HCT116 (cell line): ENCODE results near the gene FLRT1. TPM values are rescaled to one million over a fixed set of nuclear protein-coding genes. Genes with fewer than 3 reads are reported as not detected.

ENCODE experiments used
- ATAC-seq: fragments of 200-7000 bp; cut with Tn5 transposase; 2 replicates; pipeline ENCODE4 v1.9.1; 2020; ENCODE audit warnings: mild to moderate bottlenecking, moderate library complexity
- BruUV-seq: library from RNA; stranded (reverse); fragments of 400-500 nt; replicated peaks from 2 replicates; lab custom pipeline; 2021; lab: Mats Ljungman, UMichigan
- CTCF ChIA-PET: fragments of 300-600 bp; sonication (Branson Sonifier 250); formaldehyde crosslinking; loops from one replicate; lab custom pipeline; 2021; ENCODE audit warnings: antibody characterized with exemption; lab: Charles Lee
- POLR2A ChIA-PET: fragments of 300-600, 350-600 bp; sonication (Branson Sonifier 250); formaldehyde crosslinking; loops from one replicate; lab custom pipeline; 2021; ENCODE audit warnings: antibody characterized with exemption; lab: Charles Lee
- RAD21 ChIA-PET, 2 experiments: fragments of 300-600 bp; sonication (Branson Sonifier 250); formaldehyde crosslinking; loops; one replicate each; lab custom pipeline; 2023; ENCODE audit warnings: low total read pairs in 2 of 2; ENCODE audit not compliant: uncharacterized antibody in 2 of 2, unreplicated experiment in 2 of 2, low non-redundant PET in 1 of 2; lab: Charles Lee
- DNase-seq: peaks from one replicate; pipeline ENCODE4 v3.0.0-alpha.2; 2010; ENCODE audit warnings: low read depth, low spot score
- H2AFZ ChIP-seq: fragments of 200-600 bp; shearing (Covaris generic), sonication (generic); 2 replicates; pipeline ENCODE4 v1.6.1; 2017; ENCODE audit warnings: low read depth, mixed run types, mixed read lengths, antibody characterized with exemption, low read length; ENCODE audit not compliant: poor library complexity, severe bottlenecking
- H3K27ac ChIP-seq: 2 replicates; pipeline ENCODE4 v1.5.1; 2012; ENCODE audit warnings: low read depth, low read length
- H3K27me3 ChIP-seq: fragments of 200-600 bp; sonication (generic); 2 replicates; pipeline ENCODE4 v1.6.1; 2016; ENCODE audit warnings: mixed run types, low read length, mixed read lengths; ENCODE audit not compliant: insufficient read depth
- H3K36me3 ChIP-seq, 2 experiments: fragments of 200-500 bp in 1 of 2; fragments of 200-600 bp in 1 of 2; sonication (Bioruptor generic) in 1 of 2; sonication (generic) in 1 of 2; 2 replicates each; pipeline versions ENCODE4 v1.5.1 to v1.6.1; 2014 to 2016; ENCODE audit warnings: low read length in 2 of 2, inconsistent platforms in 1 of 2, mixed read lengths in 1 of 2, mixed run types in 1 of 2; ENCODE audit not compliant: insufficient read depth in 2 of 2, control insufficient read depth in 1 of 2
- H3K4me1 ChIP-seq, 2 experiments: fragments of 200-600 bp in 1 of 2; sonication (generic) in 1 of 2; 2 replicates each; pipeline versions ENCODE4 v1.5.1 to v1.6.1; 2012 to 2017; ENCODE audit warnings: low read length in 2 of 2, inconsistent platforms in 1 of 2, mild to moderate bottlenecking in 1 of 2, mixed read lengths in 1 of 2, mixed run types in 1 of 2, moderate library complexity in 1 of 2; ENCODE audit not compliant: insufficient read depth in 2 of 2, control insufficient read depth in 1 of 2
- H3K4me2 ChIP-seq: fragments of 200-600 bp; sonication (generic); 2 replicates; pipeline ENCODE4 v1.6.1; 2017; ENCODE audit warnings: mixed run types, low read length, mixed read lengths
- H3K4me3 ChIP-seq, 2 experiments: fragments of 200-600 bp in 1 of 2; sonication (generic) in 1 of 2; replicated peaks in 1 of 2; 2 replicates each; pipeline ENCODE4 v1.5.1; 2011 to 2016; ENCODE audit warnings: low read length in 2 of 2, control low read depth in 1 of 2, low read depth in 1 of 2, mild to moderate bottlenecking in 1 of 2, mixed read lengths in 1 of 2, mixed run types in 1 of 2
- H3K79me2 ChIP-seq: fragments of 200-600 bp; sonication (generic); 2 replicates; pipeline ENCODE4 v1.6.1; 2017; ENCODE audit warnings: mild to moderate bottlenecking, mixed run types, low read length, moderate library complexity, mixed read lengths; ENCODE audit not compliant: insufficient read depth
- H3K9ac ChIP-seq: fragments of 200-600 bp; sonication (generic); 2 replicates; pipeline ENCODE4 v1.6.1; 2016; ENCODE audit warnings: low read length, mixed read lengths
- H3K9me2 ChIP-seq: fragments of 200-600 bp; sonication (generic), shearing (Covaris generic); 2 replicates; pipeline ENCODE4 v1.6.1; 2017; ENCODE audit warnings: mixed run types, mild to moderate bottlenecking, moderate library complexity; ENCODE audit not compliant: insufficient read depth
- H3K9me3 ChIP-seq, 2 experiments: fragments of 200-500 bp in 1 of 2; fragments of 200-600 bp in 1 of 2; sonication (Bioruptor generic) in 1 of 2; sonication (generic) in 1 of 2; 2 replicates each; pipeline ENCODE4 v1.6.1; 2014 to 2017; ENCODE audit warnings: low read length in 2 of 2, mixed read lengths in 2 of 2, inconsistent platforms in 1 of 2, low read depth in 1 of 2, mild to moderate bottlenecking in 1 of 2, mixed run types in 1 of 2, moderate library complexity in 1 of 2; ENCODE audit not compliant: control insufficient read depth in 1 of 2, insufficient read depth in 1 of 2
- H4K20me1 ChIP-seq: fragments of 200-600 bp; sonication (generic), shearing (Covaris generic); 2 replicates; pipeline ENCODE4 v1.6.1; 2017; ENCODE audit warnings: mixed run types, mild to moderate bottlenecking, moderate library complexity; ENCODE audit not compliant: insufficient read depth
- ELF1 ChIP-seq: IDR thresholded peaks from 2 replicates; pipeline ENCODE4 v1.6.1; 2012; ENCODE audit warnings: low read depth, borderline replicate concordance
- EZH2 ChIP-seq: fragments of 200-600 bp; sonication (generic); IDR thresholded peaks from 2 replicates; pipeline ENCODE4 v1.6.1; 2017; ENCODE audit warnings: antibody characterized with exemption, mixed run types
- FOSL1 ChIP-seq: IDR thresholded peaks from 2 replicates; pipeline ENCODE4 v1.6.1; 2012; ENCODE audit warnings: low read depth
- POLR2A ChIP-seq: IDR thresholded peaks from 2 replicates; pipeline ENCODE4 v1.7.0; 2011; ENCODE audit warnings: borderline replicate concordance; ENCODE audit not compliant: insufficient read depth, insufficient read length; ENCODE audit errors: extremely low read depth
- POLR2AphosphoS5 ChIP-seq: IDR thresholded peaks from 2 replicates; pipeline ENCODE4 v1.6.1; 2011; ENCODE audit warnings: mild to moderate bottlenecking, low read depth, low read length, moderate library complexity
- RAD21 ChIP-seq: IDR thresholded peaks from 2 replicates; pipeline ENCODE4 v1.6.1; 2012; ENCODE audit warnings: low read depth, mild to moderate bottlenecking
- SIN3A ChIP-seq: IDR thresholded peaks from 2 replicates; pipeline ENCODE4 v1.6.1; 2012; ENCODE audit warnings: low read depth
- TCF7L2 ChIP-seq: IDR thresholded peaks from 2 replicates; pipeline ENCODE4 v1.7.0; 2011; ENCODE audit warnings: borderline replicate concordance, inconsistent platforms; ENCODE audit not compliant: insufficient read depth, insufficient read length; ENCODE audit errors: extremely low read depth
- ZFX ChIP-seq: fragments of 450-650 bp; IDR thresholded peaks from 2 replicates; pipeline ENCODE4 v1.6.1; 2017
- ZNF274 ChIP-seq: fragments of 200-500 bp; sonication (Bioruptor generic); IDR thresholded peaks from 2 replicates; pipeline ENCODE4 v1.6.1; 2014; ENCODE audit warnings: mild to moderate bottlenecking, low read depth, low read length, inconsistent platforms
- intact Hi-C: fragments of 100-400 bp; cut with micrococcal nuclease; formaldehyde crosslinking; loops from 2 replicates; pipeline ENCODE4 v1.10.0; 2022
- total RNA-seq: library from RNA; stranded (reverse); gene quantifications from one replicate; pipeline ENCODE4 v1.2.1, GENCODE V29; 2021; ENCODE audit not compliant: unreplicated experiment
- TF ChIP-seq, protein P1 (sequence below): IDR thresholded peaks from 2 replicates; pipeline ENCODE4 v1.6.1; 2012
- TF ChIP-seq, protein P2 (sequence below): IDR thresholded peaks from 2 replicates; pipeline ENCODE4 v1.6.1; 2011; ENCODE audit warnings: mild to moderate bottlenecking, low read length, moderate library complexity; ENCODE audit not compliant: insufficient replicate concordance; ENCODE audit errors: extremely low read depth
- TF ChIP-seq, protein P3 (sequence below): IDR thresholded peaks from 2 replicates; pipeline ENCODE4 v1.6.1; 2012

The FLRT1 gene
- total RNA-seq, 1 experiment from 2014 or later, result 0.15 TPM

DNA sequence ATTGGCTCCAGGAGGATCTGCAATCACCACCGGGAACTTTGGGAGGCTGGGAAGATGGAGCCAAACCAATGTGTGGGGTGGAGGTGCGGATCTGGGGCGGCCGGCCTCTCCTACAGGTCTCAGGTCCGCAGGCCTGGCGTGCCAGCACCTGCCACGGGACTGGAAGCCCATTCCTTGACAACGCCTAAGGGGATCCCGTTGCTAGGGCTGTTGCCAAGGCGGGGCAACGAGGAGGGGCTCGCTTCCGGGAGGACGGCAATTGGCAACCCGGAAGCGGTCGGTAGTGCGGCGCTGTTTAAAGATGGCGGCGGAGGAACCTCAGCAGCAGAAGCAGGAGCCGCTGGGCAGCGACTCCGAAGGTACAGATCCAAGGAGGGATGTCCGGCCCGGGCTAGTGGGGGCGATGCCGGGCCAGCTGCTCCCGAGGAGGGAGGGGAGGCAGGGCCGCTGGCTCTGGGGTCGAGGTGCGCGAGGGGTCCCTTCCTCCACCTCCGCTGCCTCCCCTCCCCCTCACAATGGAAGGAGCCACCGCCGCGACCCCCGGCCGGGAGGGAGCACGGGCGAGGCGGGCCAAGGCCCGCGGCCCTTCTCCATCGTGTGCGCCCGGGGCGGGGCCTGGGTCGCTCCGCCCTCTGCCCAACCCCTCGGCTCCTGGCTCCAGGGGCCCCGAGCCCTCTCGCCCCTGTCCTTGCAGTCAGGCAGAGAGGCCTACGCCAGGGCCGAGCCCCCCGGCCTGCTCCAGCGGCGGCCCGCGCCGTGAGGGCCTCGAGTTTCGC, 49.4 kb upstream of the FLRT1 start, which contains the start of gene OTUB1 (continued):
- TF ChIP-seq POLR2AphosphoS5 (peak; percentile 89), ELF1 (peak; percentile 87; the same call in 1 of the 2 replicates), SIN3A (peak; percentile 57; the same call in 1 of the 2 replicates), ZFX (peak; percentile 83; the same call in 1 of the 2 replicates)
- TF ChIP-seq, all 23 proteins: peak for 7

DNA sequence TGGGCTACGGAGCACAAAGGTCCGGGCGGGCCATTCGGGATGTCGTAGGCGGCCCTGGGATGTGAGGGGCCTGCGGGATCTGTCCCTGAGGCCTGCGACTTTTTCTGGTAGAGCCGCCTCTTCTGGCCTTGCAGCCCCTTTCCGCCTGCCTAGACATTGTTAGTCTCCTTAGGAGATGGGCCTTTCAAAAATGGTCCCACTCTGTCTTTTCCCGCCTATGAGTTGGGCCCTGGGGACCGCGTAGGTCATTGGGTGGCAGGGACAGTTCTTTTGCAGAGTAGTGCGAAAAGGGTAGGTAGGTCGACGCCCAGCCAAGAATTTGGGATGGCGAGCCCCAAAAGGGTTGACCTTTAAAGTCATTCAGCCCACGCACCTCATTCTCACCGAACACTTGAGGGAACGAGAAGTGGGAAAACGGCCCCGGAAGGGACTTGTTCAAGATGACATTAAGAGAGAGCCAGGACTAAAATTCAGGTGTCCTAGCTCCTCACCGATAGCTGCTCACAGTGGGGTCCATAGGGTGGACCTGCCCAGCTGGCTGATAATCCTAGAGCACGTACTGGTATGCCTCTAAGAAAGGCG, 48.7 kb upstream of the FLRT1 start:
- Histone ChIP-seq H3K4me1 (peaks cover 7 to 28% of the 10 kb centered on the region in 2 experiments), H3K9me3 (no peaks in the 10 kb centered on the region), H3K27ac (peak overlapping the region; percentile 86), H3K4me3 (peak overlapping the region; percentile 76 to 86), H3K9me2 (no peaks in the 10 kb centered on the region), H2AFZ (no peak overlapping the region), H3K79me2 (peaks cover 46% of the 10 kb centered on the region), H3K9ac (peak overlapping the region; percentile 85), H3K27me3 (no peaks in the 10 kb centered on the region), H3K36me3 (peaks cover 8 to 28% of the 10 kb centered on the region in 2 experiments), H4K20me1 (no peaks in the 10 kb centered on the region), H3K4me2 (peak overlapping the region; percentile 86)
- ChIA-PET CTCF (no interaction called here), POLR2A (no interaction called here), RAD21 (no interaction called here)
- TF ChIP-seq ZFX, result peak; percentile 56; the same call in 1 of the 2 replicates
- TF ChIP-seq POLR2A, result no peak
- intact Hi-C loops, result loop anchor here (1.0 kb wide), 1 partner anchor 49 kb away; no protein-coding TSS in a partner anchor
- DNase-seq (no peak), ATAC-seq (peak; percentile 36; the same call in 1 of the 2 replicates)
- TSS peak; percentile 77 for BruUV-seq

DNA sequence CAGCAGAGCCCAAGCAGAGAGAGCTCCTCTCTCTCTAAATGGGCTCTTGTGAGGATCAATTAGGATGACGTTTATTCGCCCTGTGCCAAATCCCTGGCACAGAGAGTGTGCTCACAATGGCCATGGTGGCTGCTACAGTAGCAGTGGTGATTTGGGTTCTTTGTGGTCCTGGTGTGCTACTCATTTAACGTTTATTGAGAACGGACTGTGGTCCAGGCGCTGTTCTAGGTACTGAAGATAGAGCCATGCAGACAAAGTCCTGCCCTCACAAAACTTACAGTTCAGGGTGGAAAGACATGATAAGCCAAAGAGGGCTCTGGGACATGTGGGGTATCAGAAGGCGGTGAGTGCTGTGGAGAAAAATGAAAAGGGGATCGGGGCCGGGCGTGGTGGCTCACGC, 44.2 kb upstream of the FLRT1 start:
- H3K27me3 ChIP-seq, result no peaks in the 10 kb centered on the region
- POLR2A ChIA-PET, result no interaction called here
- no peak overlapping the region for H3K9ac ChIP-seq
- no peaks in the 10 kb centered on the region for H3K9me3 ChIP-seq
- H3K4me3 ChIP-seq, result no peak overlapping the region
- H3K4me2 ChIP-seq, result no peak overlapping the region
- no peak overlapping the region for H2AFZ ChIP-seq
- no peak overlapping the region for H3K27ac ChIP-seq
- peaks cover 3 to 18% of the 10 kb centered on the region in 2 experiments; a peak in 3 of 4 replicates for H3K4me1 ChIP-seq
- ATAC-seq (no peak), DNase-seq (no peak)
- no peaks in the 10 kb centered on the region for H3K9me2 ChIP-seq
- no TSS peak for BruUV-seq
- CTCF ChIA-PET, result no interaction called here
- peaks cover 8 to 39% of the 10 kb centered on the region in 2 experiments for H3K36me3 ChIP-seq
- RAD21 ChIA-PET, result no interaction called here
- intact Hi-C loops, result no loop called here
- no peaks in the 10 kb centered on the region for H4K20me1 ChIP-seq
- peaks cover 44% of the 10 kb centered on the region for H3K79me2 ChIP-seq
- TF ChIP-seq EZH2 (no peak), ZNF274 (no peak), FOSL1 (no peak), POLR2AphosphoS5 (no peak), TCF7L2 (no peak), RAD21 (no peak)
- TF ChIP-seq, protein P1, sequence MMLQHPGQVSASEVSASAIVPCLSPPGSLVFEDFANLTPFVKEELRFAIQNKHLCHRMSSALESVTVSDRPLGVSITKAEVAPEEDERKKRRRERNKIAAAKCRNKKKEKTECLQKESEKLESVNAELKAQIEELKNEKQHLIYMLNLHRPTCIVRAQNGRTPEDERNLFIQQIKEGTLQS, result no peak
- TF ChIP-seq, protein P2, sequence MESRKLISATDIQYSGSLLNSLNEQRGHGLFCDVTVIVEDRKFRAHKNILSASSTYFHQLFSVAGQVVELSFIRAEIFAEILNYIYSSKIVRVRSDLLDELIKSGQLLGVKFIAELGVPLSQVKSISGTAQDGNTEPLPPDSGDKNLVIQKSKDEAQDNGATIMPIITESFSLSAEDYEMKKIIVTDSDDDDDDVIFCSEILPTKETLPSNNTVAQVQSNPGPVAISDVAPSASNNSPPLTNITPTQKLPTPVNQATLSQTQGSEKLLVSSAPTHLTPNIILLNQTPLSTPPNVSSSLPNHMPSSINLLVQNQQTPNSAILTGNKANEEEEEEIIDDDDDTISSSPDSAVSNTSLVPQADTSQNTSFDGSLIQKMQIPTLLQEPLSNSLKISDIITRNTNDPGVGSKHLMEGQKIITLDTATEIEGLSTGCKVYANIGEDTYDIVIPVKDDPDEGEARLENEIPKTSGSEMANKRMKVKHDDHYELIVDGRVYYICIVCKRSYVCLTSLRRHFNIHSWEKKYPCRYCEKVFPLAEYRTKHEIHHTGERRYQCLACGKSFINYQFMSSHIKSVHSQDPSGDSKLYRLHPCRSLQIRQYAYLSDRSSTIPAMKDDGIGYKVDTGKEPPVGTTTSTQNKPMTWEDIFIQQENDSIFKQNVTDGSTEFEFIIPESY, result no peak
- TF ChIP-seq, protein P3, sequence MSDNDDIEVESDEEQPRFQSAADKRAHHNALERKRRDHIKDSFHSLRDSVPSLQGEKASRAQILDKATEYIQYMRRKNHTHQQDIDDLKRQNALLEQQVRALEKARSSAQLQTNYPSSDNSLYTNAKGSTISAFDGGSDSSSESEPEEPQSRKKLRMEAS, result no peak
